Smooth muscle cell (in vitro differentiated cells): ENCODE measurements around the gene PEDS1. TPM values are rescaled to one million over a fixed set of nuclear protein-coding genes. Genes with fewer than 3 reads are reported as not detected.

Experiments
- DNase-seq: peaks from one replicate; lab custom pipeline; 2025; ENCODE audit not compliant: unreplicated experiment; lab: John Stamatoyannopoulos, UW
- H2AFZ ChIP-seq: fragments of 200-600 bp; sonication (generic); 2 replicates; pipeline ENCODE4 v1.6.0; 2016; ENCODE audit warnings: antibody characterized with exemption, low read depth, mild to moderate bottlenecking
- H3F3A ChIP-seq: fragments of 200-600 bp; sonication (generic); 2 replicates; pipeline ENCODE4 v1.6.0; 2017; ENCODE audit warnings: antibody characterized with exemption, low read depth
- H3K27ac ChIP-seq: fragments of 200-600 bp; sonication (generic); 2 replicates; pipeline ENCODE4 v1.5.1; 2016; ENCODE audit warnings: low read depth, mild to moderate bottlenecking
- H3K27me3 ChIP-seq: fragments of 200-600 bp; sonication (generic); 2 replicates; pipeline ENCODE4 v1.6.1; 2016; ENCODE audit warnings: low read depth, mild to moderate bottlenecking
- H3K36me3 ChIP-seq: fragments of 200-600 bp; sonication (generic); 2 replicates; pipeline ENCODE4 v1.5.1; 2016; ENCODE audit warnings: low read depth
- H3K4me1 ChIP-seq: fragments of 200-600 bp; sonication (generic); 2 replicates; pipeline ENCODE4 v1.5.1; 2016; ENCODE audit warnings: low read depth
- H3K4me2 ChIP-seq: fragments of 200-600 bp; sonication (generic); 2 replicates; pipeline ENCODE4 v1.6.0; 2016; ENCODE audit warnings: mild to moderate bottlenecking
- H3K4me3 ChIP-seq: fragments of 200-600 bp; sonication (generic); 2 replicates; pipeline ENCODE4 v1.5.1; 2016; ENCODE audit warnings: mild to moderate bottlenecking
- H3K79me2 ChIP-seq: fragments of 200-600 bp; sonication (generic); 2 replicates; pipeline ENCODE4 v1.6.0; 2016; ENCODE audit warnings: low read depth, mild to moderate bottlenecking
- H3K9ac ChIP-seq: fragments of 200-600 bp; sonication (generic); 2 replicates; pipeline ENCODE4 v1.6.0; 2016; ENCODE audit warnings: low read depth
- H3K9me3 ChIP-seq: fragments of 200-600 bp; sonication (generic); replicated peaks from 2 replicates; pipeline ENCODE4 v1.5.1; 2016; ENCODE audit warnings: low read depth
- H4K20me1 ChIP-seq: fragments of 200-600 bp; sonication (generic); 2 replicates; pipeline ENCODE4 v1.6.0; 2016; ENCODE audit warnings: low read depth
- WGBS: methylation state at CpG from one replicate; pipeline ENCODE4 v1.1.7; 2016; ENCODE audit warnings: low lambda C conversion rate; 5-methylcytosine and 5-hydroxymethylcytosine counted together
- polyA plus RNA-seq: library from polyadenylated mRNA; unstranded; fragments of >200 nt; fragmentation: Nextera tagmentation; extraction: Ambion mirVana; gene quantifications from 2 replicates; pipeline ENCODE4 v1.2.1, GENCODE V29; 2016
- total RNA-seq: library from RNA; depleted of rRNA; stranded (reverse); fragments of >200 nt; gene quantifications from 2 replicates; pipeline ENCODE4 v1.2.3, GENCODE V29; 2014
- TF ChIP-seq, protein P1 (sequence below): fragments of 200-600 bp; sonication (generic); IDR thresholded peaks from 2 replicates; pipeline ENCODE4 v1.5.1; 2017; ENCODE audit warnings: borderline replicate concordance, mild to moderate bottlenecking, antibody characterized with exemption; ENCODE audit not compliant: insufficient read depth, poor library complexity, severe bottlenecking

Gene PEDS1
- total and polyA plus RNA-seq, 2 experiments from 2014 or later = 45.8 to 47.4 TPM

DNA sequence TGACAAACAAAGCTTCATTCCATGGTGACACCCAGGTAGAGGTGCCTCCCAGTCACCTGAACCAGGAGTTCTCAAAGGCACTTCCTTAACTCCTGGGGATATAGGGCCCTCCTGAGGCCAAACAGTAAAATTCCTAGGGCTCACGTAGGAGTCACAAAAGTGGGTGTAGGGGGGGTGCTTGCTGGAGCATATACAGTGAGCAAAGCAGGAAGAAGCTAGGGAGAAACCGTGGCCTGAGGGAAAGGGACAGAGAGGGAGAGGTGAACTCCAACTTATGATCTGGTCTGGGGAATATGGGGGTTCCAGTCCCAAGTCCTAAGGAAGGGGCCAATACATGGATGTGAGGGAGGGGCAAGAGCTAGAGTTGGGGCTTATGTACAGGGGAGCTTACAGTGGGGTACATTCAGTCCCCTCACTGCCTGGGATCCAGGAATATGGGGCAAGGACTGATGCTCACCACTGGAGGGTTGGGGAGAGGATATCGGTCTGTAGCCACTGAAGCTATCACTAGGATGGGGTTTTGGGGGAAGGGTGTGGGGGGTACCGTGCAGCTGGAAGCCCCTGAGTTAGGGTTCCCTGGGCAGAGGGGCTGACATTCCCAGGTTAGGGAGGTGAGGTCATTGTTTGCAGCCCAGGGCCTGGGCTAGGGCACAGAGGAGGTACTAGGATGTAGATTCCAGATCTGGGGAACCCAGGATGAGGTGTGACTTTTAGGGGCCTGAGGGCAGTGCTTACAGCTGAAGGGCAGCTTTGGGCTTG, 950 bp downstream of the PEDS1 start:
- Histone ChIP-seq H3K4me1 (peaks cover 10% of the 10 kb centered on the region), H3K27me3 (no peaks in the 10 kb centered on the region), H3K79me2 (peaks cover 58% of the 10 kb centered on the region), H3F3A (no peaks in the 10 kb centered on the region), H2AFZ (no peak overlapping the region), H3K36me3 (no peaks in the 10 kb centered on the region), H3K27ac (peak overlapping the region; percentile 75), H3K4me2 (peak overlapping the region; percentile 100), H3K9ac (peak overlapping the region; percentile 95), H3K4me3 (peak overlapping the region; percentile 96), H3K9me3 (no peaks in the 10 kb centered on the region), H4K20me1 (peaks cover 32% of the 10 kb centered on the region)
- 22% methylated on average over 4 of the region's 4 CpGs for WGBS
- TF ChIP-seq, protein P1, sequence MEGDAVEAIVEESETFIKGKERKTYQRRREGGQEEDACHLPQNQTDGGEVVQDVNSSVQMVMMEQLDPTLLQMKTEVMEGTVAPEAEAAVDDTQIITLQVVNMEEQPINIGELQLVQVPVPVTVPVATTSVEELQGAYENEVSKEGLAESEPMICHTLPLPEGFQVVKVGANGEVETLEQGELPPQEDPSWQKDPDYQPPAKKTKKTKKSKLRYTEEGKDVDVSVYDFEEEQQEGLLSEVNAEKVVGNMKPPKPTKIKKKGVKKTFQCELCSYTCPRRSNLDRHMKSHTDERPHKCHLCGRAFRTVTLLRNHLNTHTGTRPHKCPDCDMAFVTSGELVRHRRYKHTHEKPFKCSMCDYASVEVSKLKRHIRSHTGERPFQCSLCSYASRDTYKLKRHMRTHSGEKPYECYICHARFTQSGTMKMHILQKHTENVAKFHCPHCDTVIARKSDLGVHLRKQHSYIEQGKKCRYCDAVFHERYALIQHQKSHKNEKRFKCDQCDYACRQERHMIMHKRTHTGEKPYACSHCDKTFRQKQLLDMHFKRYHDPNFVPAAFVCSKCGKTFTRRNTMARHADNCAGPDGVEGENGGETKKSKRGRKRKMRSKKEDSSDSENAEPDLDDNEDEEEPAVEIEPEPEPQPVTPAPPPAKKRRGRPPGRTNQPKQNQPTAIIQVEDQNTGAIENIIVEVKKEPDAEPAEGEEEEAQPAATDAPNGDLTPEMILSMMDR = no peak
- DNase-seq = no peak

- Histone ChIP-seq H3K27ac (peak overlapping the region; percentile 75), H3K9me3 (no peaks in the 10 kb centered on the region), H3K9ac (no peak overlapping the region), H4K20me1 (peaks cover 32% of the 10 kb centered on the region), H3F3A (no peaks in the 10 kb centered on the region), H3K79me2 (peaks cover 72% of the 10 kb centered on the region), H3K36me3 (no peaks in the 10 kb centered on the region), H2AFZ (no peak overlapping the region), H3K4me3 (peak overlapping the region; percentile 96), H3K27me3 (no peaks in the 10 kb centered on the region), H3K4me2 (peak overlapping the region; percentile 100), H3K4me1 (peaks cover 19% of the 10 kb centered on the region)
- 70% methylated on average over 10 of the region's 10 CpGs for WGBS
- DNase-seq = no peak
- TF ChIP-seq, protein P1 = no peak
Measured at GRCh38 chr20:50151034-50151743, 2.3 kb downstream of the PEDS1 start.

DNA sequence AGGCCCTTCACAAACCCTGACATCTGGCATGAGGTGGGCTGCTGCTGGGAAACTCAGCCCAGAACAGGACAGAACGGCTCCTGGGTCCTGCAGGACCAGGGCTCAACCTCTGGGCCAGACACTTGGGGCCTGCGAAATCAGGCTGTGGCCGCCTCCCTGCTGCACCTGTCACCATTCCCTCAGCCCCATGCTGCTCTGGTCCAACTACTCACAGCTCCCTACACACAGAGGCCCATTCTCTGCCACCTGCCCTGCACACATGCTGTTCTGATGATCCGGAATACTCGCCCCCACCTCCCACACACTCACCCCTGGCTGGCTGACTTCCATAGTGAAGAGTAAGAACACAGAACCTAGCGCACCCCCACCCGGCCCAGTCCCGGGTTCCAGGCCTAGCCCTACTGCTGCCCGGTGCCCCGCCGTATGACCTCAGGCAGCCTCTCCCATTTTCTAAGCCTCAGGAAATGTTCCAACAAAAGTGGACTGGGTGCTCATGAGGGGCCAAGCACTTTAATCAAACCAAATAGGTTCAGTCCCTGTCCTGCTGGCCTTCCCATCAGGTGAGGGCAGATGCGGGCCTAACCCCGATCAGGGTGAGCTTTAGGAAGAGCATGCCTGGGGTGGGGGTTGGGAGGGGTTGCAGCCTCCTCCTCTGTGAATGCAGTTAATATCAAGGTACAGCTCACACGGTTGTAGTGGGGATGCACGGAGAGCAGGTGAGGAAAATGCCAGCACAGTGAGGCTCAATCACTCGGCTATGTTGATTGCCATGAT, 3.9 kb downstream of the PEDS1 start:
- TF ChIP-seq, protein P1 = no peak

More for the DNA sequence above, 3.9 kb downstream of the PEDS1 start:
- peaks cover 4% of the 10 kb centered on the region for H3F3A ChIP-seq
- H3K9ac ChIP-seq = no peak overlapping the region
- no peak overlapping the region for H2AFZ ChIP-seq
- no peaks in the 10 kb centered on the region for H3K27me3 ChIP-seq
- peaks cover 86% of the 10 kb centered on the region for H3K79me2 ChIP-seq
- no peaks in the 10 kb centered on the region for H3K36me3 ChIP-seq
- peak overlapping the region; percentile 100 for H3K4me2 ChIP-seq
- H3K9me3 ChIP-seq = no peaks in the 10 kb centered on the region
- peaks cover 32% of the 10 kb centered on the region for H4K20me1 ChIP-seq
- H3K4me1 ChIP-seq = peaks cover 19% of the 10 kb centered on the region
- no peak for DNase-seq
- peak overlapping the region; percentile 75 for H3K27ac ChIP-seq
- 89% methylated on average over 15 of the region's 16 CpGs for WGBS
- H3K4me3 ChIP-seq = no peak overlapping the region
